ENCODE results near the gene CFAP46. TPM values are rescaled to one million over a fixed set of nuclear protein-coding genes. Genes with fewer than 3 reads are reported as not detected.

CFAP46 gene
- polyA plus RNA-seq, 1 of the 3 experiments (the other 2 are of a cell fraction), result 3.9 TPM

DNA sequence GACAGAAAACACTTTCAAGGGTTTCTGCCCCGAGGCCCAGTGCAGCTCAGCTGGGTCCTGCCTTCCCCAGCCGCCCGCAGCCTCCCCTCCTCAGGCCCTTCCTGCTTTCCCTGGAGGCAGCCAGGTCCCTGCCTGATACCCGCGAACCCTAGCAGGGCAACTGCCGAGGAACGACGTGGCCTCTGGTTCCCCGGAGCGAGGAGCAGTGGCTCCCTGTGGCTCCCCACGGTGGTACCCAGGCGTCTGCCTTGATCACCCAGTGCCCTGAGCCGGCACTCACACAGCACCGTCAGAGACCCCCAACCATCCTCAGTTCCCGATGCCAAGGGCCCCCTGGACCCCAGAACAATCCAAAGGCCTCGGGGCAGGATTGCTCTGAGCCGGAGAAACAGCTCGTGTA, 58.3 kb downstream of the CFAP46 start (continued):
- TF ChIP-seq, protein P1, sequence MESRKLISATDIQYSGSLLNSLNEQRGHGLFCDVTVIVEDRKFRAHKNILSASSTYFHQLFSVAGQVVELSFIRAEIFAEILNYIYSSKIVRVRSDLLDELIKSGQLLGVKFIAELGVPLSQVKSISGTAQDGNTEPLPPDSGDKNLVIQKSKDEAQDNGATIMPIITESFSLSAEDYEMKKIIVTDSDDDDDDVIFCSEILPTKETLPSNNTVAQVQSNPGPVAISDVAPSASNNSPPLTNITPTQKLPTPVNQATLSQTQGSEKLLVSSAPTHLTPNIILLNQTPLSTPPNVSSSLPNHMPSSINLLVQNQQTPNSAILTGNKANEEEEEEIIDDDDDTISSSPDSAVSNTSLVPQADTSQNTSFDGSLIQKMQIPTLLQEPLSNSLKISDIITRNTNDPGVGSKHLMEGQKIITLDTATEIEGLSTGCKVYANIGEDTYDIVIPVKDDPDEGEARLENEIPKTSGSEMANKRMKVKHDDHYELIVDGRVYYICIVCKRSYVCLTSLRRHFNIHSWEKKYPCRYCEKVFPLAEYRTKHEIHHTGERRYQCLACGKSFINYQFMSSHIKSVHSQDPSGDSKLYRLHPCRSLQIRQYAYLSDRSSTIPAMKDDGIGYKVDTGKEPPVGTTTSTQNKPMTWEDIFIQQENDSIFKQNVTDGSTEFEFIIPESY (IDR thresholded peaks at IDR 0.05; ENCODE audit: borderline replicate concordance, low read depth), result no peak
- no peak for TF ChIP-seq EP300 (IDR thresholded peaks at IDR 0.05; ENCODE audit: borderline replicate concordance in 1 of 2, low read depth in 1 of 2, low read length in 1 of 2)
- TF ChIP-seq, protein P2, sequence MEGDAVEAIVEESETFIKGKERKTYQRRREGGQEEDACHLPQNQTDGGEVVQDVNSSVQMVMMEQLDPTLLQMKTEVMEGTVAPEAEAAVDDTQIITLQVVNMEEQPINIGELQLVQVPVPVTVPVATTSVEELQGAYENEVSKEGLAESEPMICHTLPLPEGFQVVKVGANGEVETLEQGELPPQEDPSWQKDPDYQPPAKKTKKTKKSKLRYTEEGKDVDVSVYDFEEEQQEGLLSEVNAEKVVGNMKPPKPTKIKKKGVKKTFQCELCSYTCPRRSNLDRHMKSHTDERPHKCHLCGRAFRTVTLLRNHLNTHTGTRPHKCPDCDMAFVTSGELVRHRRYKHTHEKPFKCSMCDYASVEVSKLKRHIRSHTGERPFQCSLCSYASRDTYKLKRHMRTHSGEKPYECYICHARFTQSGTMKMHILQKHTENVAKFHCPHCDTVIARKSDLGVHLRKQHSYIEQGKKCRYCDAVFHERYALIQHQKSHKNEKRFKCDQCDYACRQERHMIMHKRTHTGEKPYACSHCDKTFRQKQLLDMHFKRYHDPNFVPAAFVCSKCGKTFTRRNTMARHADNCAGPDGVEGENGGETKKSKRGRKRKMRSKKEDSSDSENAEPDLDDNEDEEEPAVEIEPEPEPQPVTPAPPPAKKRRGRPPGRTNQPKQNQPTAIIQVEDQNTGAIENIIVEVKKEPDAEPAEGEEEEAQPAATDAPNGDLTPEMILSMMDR (IDR thresholded peaks at IDR 0.05), result no peak
- no peak for TF ChIP-seq TCF12 (IDR thresholded peaks at IDR 0.05)
- no peak for TF ChIP-seq MEF2A (IDR thresholded peaks at IDR 0.05; ENCODE audit: borderline replicate concordance, low read depth)
- no peak for TF ChIP-seq RFX5 (IDR thresholded peaks at IDR 0.05; ENCODE audit: low read length)
- no peak for TF ChIP-seq NFIC (IDR thresholded peaks at IDR 0.05; ENCODE audit: borderline replicate concordance)
- TF ChIP-seq, protein P3, sequence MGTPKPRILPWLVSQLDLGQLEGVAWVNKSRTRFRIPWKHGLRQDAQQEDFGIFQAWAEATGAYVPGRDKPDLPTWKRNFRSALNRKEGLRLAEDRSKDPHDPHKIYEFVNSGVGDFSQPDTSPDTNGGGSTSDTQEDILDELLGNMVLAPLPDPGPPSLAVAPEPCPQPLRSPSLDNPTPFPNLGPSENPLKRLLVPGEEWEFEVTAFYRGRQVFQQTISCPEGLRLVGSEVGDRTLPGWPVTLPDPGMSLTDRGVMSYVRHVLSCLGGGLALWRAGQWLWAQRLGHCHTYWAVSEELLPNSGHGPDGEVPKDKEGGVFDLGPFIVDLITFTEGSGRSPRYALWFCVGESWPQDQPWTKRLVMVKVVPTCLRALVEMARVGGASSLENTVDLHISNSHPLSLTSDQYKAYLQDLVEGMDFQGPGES (IDR thresholded peaks at IDR 0.05; ENCODE audit: low read depth, low read length), result no peak

DNA sequence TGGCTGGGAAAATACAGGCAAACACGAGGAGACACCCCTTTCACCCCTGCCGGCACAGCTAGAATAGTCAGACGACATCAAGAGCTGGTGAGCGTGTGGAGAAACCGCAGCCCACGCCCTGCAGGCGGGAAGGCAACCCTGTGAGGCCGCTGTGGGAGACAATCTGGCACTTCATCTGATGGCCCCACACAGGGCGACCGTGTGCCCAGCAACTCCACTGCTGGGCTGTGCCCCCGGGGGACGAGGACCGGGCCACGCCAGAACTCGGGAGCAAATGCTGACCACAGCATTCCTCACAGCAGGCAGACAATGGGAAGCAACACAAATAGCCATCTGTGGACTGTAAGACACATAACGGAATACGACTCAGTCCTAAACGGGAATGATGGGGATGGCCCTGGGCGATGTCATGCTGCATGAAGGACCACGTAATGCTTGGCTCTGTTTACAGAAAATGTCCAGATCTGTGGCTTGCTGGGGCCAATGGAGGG, 58.9 kb downstream of the CFAP46 start:
- no peaks in the 10 kb centered on the region for H3K9me3 ChIP-seq
- H4K20me1 ChIP-seq (ENCODE audit: insufficient read depth), result no peaks in the 10 kb centered on the region
- no peak overlapping the region for H3K4me2 ChIP-seq
- H3K79me2 ChIP-seq (ENCODE audit: insufficient read depth), result no peaks in the 10 kb centered on the region
- H3K36me3 ChIP-seq (replicated peaks in 1 of 2; ENCODE audit: control insufficient read depth in 1 of 2, insufficient read depth in 2 of 2, low read length in 1 of 2), result no peaks in the 10 kb centered on the region
- no peak overlapping the region for H3K9ac ChIP-seq
- H3K27ac ChIP-seq (ENCODE audit: low read depth in 2 of 2, low read length in 1 of 2), result no peak overlapping the region
- POLR2A ChIA-PET, result no interaction called here
- no peaks in the 10 kb centered on the region for H3F3A ChIP-seq (replicated peaks; ENCODE audit: insufficient read depth)
- TF ChIP-seq CHD2 (IDR thresholded peaks at IDR 0.05; ENCODE audit: low read length, partially characterized antibody) (no peak), TAF1 (IDR thresholded peaks at IDR 0.05; ENCODE audit: borderline replicate concordance, low read depth, low read length) (no peak), ELF1 (IDR thresholded peaks at IDR 0.05) (no peak)
- TF ChIP-seq, protein P4, sequence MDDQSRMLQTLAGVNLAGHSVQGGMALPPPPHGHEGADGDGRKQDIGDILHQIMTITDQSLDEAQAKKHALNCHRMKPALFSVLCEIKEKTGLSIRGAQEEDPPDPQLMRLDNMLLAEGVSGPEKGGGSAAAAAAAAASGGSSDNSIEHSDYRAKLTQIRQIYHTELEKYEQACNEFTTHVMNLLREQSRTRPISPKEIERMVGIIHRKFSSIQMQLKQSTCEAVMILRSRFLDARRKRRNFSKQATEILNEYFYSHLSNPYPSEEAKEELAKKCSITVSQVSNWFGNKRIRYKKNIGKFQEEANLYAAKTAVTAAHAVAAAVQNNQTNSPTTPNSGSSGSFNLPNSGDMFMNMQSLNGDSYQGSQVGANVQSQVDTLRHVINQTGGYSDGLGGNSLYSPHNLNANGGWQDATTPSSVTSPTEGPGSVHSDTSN (IDR thresholded peaks at IDR 0.05), result no peak
- TF ChIP-seq, protein P3 (IDR thresholded peaks at IDR 0.05; ENCODE audit: low read depth, low read length), result no peak
- H2AFZ ChIP-seq (ENCODE audit: low read depth), result no peak overlapping the region
- no peak overlapping the region for H3K4me3 ChIP-seq (ENCODE audit: low read depth in 2 of 2, low read length in 1 of 2)
- H3K9me2 ChIP-seq, result no peaks in the 10 kb centered on the region
- DNase-seq, result no peak
- CTCF ChIA-PET, result interaction anchor here (1.0 to 1.1 kb wide), 2 partner anchors 20 to 229 kb away, joined by 3 to 4 read pairs; no protein-coding TSS in a partner anchor
- H3K27me3 ChIP-seq (ENCODE audit: insufficient read depth), result no peaks in the 10 kb centered on the region
- WGBS (ENCODE audit: low lambda C conversion rate), result 24% methylated on average over 14 of the region's 20 CpGs
- no peaks in the 10 kb centered on the region; a peak in 1 of 4 replicates for H3K4me1 ChIP-seq (ENCODE audit: control insufficient read depth in 1 of 2, insufficient read depth in 2 of 2, low read depth in 1 of 2, low read length in 1 of 2)
